Activated T-helper 1 cell treated with Interleukin-2 at 50 U/mL for 16 hours (primary cell): ENCODE results near the gene FHIT.

ENCODE experiments used
- DNase-seq: peaks from one replicate; pipeline ENCODE4 v3.0.0-alpha.2; 2020; ENCODE audit warnings: low read depth

The FHIT gene

GRCh38 chr3:60399861-60400845, 851.1 kb downstream of the FHIT start:
- DNase-seq: no peak

DNA sequence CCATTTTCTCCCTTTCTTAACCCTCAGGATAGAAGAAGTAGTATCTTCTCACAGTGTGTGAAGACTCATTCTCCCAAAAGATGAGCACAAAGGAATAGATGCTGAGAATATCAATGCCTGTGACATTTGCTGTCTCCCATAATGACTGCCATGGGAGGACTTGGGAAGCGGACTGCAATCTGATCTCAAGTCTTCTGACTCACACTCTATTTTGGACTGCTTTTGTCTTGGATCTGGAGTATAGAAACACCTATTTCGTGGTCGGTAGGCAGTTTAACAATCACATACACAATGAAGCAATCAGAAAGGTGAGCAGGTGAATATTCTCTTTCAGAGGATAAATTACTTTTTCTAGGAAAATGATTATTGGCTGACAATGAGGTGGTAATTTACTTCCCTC, 852.0 kb downstream of the FHIT start:
- DNase-seq: no peak

- DNase-seq: no peak
Observed at GRCh38 chr3:60395173-60395762, 856.0 kb downstream of the FHIT start.

DNA sequence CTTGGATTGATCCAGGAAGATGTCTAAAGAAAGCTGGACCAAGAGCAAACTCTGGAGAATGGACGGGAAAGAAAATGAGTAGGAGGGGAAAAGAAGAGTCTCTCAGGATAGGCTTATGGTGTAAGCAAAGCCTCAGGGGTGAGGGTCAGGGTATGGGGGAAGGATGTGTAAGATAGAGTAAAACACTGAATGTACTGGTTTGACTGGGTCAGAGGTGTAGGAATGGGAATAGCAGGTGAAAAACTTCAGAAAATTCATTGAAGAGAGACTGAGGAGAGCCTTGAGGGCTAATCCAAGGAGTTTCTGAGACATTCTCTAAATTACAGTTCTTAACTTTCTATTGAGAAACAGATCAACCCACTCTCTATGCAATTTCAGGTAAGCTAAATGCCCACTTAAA, 857.3 kb downstream of the FHIT start:
- no peak for DNase-seq

GRCh38 chr3:60392501-60392900, 858.8 kb downstream of the FHIT start:
- DNase-seq: no peak

DNA sequence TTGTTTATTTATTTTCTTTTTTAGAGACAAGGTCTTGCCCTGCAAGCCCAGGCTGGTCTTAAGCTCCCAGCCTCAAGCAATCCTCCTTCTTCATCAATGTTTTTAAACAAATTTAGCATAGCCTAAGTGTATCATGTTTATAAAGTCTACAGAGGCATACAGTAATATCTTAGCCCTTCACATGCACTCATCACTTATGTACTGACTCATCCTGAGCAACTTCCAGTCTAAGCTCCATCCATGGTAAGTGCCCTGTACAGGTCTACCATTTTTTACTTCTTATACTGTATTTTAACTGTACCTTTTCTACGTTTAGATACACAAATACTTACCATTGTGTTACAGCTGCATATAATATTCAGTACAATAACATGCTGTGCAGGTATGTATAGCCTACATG, 860.0 kb downstream of the FHIT start:
- no peak for DNase-seq

GRCh38 chr3:60388731-60389130, 862.5 kb downstream of the FHIT start:
- no peak for DNase-seq

GRCh38 chr3:60386306-60386705, 864.9 kb downstream of the FHIT start:
- DNase-seq: no peak

- no peak for DNase-seq
Observed at GRCh38 chr3:60384341-60384740, 866.9 kb downstream of the FHIT start.

DNA sequence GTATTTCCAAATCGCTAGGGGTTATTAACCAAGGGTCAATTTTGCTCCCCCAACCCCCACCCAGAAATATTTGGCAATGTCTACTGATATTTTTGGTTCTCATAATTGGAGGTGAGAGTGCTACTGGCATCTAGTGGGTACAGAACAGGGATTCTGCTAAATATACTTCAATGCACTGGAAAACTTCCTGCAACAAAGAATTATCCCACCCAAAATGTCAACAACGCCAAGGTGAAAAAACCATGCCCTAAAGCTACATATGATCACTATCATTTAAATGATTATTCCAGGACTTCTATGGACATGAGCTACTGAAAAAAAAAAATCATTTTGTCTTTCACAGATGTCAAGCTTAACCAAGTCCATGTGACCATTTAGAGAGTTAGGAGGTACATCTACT, 867.9 kb downstream of the FHIT start:
- DNase-seq: no peak

GRCh38 chr3:60366486-60366885, 884.8 kb downstream of the FHIT start:
- DNase-seq: no peak

GRCh38 chr3:60365360-60365759, 885.9 kb downstream of the FHIT start:
- no peak for DNase-seq

DNA sequence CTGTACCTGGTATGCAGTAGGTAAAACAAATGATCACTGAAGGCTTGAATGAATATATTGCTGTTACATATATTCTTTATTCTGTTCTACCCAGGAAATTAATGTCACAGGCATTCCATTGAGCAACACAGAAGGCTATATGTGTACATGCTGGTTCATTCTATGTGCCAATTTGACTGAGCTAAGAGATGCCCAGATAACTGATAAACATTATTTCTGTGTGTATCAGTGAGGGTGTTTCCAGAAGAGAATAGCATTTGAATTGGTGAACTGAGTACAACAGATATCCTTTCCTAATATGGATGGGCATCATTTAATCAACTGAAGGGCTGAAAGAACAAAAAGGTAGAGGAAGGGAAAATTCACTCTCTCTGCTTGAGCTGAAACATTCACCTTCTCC, 886.8 kb downstream of the FHIT start:
- DNase-seq: no peak

- DNase-seq: no peak
Observed at GRCh38 chr3:60363817-60364216, 887.4 kb downstream of the FHIT start.

GRCh38 chr3:60355825-60356224, 895.4 kb downstream of the FHIT start:
- DNase-seq: no peak

DNA sequence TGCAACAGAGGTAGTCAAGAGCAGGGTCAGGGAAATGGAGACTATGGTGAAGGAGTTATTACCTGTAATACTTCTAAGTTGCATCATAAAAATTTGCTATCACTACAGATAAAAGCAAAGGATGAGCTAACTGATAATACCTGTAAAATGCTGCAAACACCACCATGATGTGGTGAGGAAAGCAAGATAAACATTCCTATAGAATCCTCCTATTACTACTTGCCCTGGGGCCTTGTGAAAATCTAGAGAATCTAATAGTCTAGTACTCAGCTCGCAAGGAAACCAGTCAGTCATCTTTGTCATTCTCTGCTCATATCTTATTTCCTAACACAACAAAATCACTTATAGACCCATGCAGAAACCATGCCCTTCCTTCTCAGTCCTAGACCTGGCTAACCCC, 899.8 kb downstream of the FHIT start:
- DNase-seq: no peak

- DNase-seq: no peak
Observed at GRCh38 chr3:60344340-60344739, 906.9 kb downstream of the FHIT start.

DNA sequence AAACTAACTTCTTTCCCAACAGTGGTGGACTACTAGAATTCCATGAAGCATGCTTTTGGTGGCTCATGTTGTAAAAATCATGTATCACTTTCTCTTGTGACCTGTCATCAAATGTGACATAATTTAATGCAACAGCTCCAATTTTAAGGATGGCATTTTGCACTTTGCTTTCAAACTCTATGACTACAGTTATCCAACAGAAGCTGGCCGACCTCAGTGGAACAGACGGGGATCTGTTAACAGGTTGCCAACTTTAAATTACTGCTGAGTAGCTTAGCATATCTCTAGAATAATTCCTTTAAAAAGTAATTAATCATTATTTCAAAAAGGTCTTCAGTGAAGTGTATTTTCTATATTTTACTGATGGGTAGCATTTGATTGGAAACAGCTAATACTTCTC, 907.4 kb downstream of the FHIT start:
- DNase-seq: no peak

DNA sequence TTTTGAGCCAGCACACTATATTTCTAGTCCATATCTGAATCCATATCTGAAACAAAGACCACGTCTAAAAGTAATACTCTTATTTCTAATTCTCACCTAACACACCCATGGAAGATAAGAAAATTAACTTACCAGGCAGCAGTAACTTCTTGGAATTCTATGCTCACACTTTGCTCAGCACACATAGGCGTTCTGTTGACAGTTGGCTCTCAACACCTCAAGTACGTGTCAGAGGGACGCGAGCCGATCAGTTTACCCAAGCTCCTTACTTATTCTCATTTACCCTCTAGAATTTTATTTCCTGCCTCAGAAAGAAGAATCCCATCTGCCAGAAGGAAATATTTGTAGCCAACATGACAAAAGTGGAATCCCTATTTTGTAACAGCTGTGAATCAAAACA, 911.9 kb downstream of the FHIT start:
- no peak for DNase-seq

- DNase-seq: no peak
Observed at GRCh38 chr3:60337421-60337820, 913.8 kb downstream of the FHIT start.

DNA sequence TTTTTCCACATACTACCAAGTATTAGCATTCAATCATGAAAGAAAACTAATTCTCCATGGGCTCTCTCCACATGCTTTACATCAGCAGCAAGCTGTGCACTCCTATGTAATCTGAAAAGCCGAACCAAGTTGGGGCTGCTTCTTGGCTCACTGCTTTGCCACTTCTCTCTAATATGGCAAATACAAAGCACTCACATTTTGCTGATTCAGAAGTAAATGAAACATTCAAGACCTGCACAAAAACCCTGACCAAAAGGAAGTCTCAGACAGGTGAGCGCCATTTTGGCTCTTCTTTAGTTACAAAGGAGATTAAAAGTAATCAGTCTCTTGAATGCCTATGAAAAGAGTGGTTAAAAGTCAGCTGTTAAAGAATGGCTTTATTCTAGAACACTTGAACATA, 915.2 kb downstream of the FHIT start:
- no peak for DNase-seq

- DNase-seq: no peak
Observed at GRCh38 chr3:60333710-60334109, 917.5 kb downstream of the FHIT start.

DNA sequence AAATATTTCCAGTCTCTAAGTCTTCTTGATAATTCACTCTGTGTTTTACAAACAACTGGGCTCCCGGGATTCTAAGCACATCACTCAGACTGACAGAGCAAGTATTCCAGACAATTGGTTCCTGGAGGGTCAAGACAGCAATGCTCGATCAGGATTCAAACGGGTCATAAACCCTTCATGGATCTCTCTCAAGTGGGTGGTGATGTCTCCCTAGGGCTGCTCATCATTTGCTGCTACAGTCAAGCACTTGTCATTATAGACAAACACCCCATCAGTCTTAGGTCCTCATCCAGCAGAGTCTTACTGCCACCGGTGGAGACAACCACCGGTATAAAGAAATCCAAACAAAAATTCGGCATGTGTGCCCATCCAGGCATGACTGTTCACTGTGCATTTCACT, 921.1 kb downstream of the FHIT start:
- DNase-seq: no peak
